Measurements from ENCODE around the gene FBXO15. TPM values are rescaled to one million over a fixed set of nuclear protein-coding genes. Genes with fewer than 3 reads are reported as not detected.

The FBXO15 gene
- polyA plus RNA-seq, 1 donor from 2014 or later: 6.1 TPM

- Histone ChIP-seq H3K9ac (ENCODE audit: low read length) (no peak overlapping the region), H3K4me2 (ENCODE audit: low read length) (no peak overlapping the region), H3K36me3 (ENCODE audit: insufficient read depth, low read length) (no peaks in the 10 kb centered on the region), H3K27ac (ENCODE audit: low read length) (no peak overlapping the region), H3K4me3 (ENCODE audit: low read length) (no peak overlapping the region), H3K9me3 (ENCODE audit: low read length) (no peaks in the 10 kb centered on the region), H2AFZ (ENCODE audit: low read depth, low read length) (no peak overlapping the region), H3K79me2 (replicated peaks; ENCODE audit: insufficient read depth, low read length) (no peaks in the 10 kb centered on the region), H3K9me2 (ENCODE audit: insufficient read depth, low read length) (no peaks in the 10 kb centered on the region), H4K20me1 (ENCODE audit: insufficient read depth) (no peaks in the 10 kb centered on the region), H3K27me3 (ENCODE audit: insufficient read depth, low read depth, low read length) (no peaks in the 10 kb centered on the region), H3F3A (ENCODE audit: insufficient read depth, low read length, poor library complexity, severe bottlenecking) (no peaks in the 10 kb centered on the region)
- TF ChIP-seq REST (IDR thresholded peaks at IDR 0.05; ENCODE audit: borderline replicate concordance) (no peak), EZH2 (IDR thresholded peaks at IDR 0.05; ENCODE audit: borderline replicate concordance, insufficient read depth, low read length, poor library complexity, severe bottlenecking) (no peak), TAF1 (IDR thresholded peaks at IDR 0.05; ENCODE audit: low read depth) (no peak), CTCF (IDR thresholded peaks at IDR 0.05; ENCODE audit: poor library complexity, severe bottlenecking) (no peak)
Measured at GRCh38 chr18:74139888-74140287, 7.7 kb downstream of the FBXO15 start.

GRCh38 chr18:74139411-74139810 is 8.2 kb downstream of the FBXO15 start:
- no peak overlapping the region for H3K4me2 ChIP-seq (ENCODE audit: low read length)
- no peak for TF ChIP-seq TAF1 (IDR thresholded peaks at IDR 0.05; ENCODE audit: low read depth)
- no peak for TF ChIP-seq EZH2 (IDR thresholded peaks at IDR 0.05; ENCODE audit: borderline replicate concordance, insufficient read depth, low read length, poor library complexity, severe bottlenecking)
- TF ChIP-seq SMC3 (conservative IDR thresholded peaks at IDR 0.05; ENCODE audit: poor library complexity): no peak
- no peak for TF ChIP-seq POLR2AphosphoS5 (IDR thresholded peaks at IDR 0.05)
- TF ChIP-seq RAD21 (conservative IDR thresholded peaks at IDR 0.05): no peak
- TF ChIP-seq CTCF (IDR thresholded peaks at IDR 0.05; ENCODE audit: poor library complexity, severe bottlenecking): no peak
- no peak for TF ChIP-seq MXI1 (conservative IDR thresholded peaks at IDR 0.05; ENCODE audit: poor library complexity, severe bottlenecking)

More at GRCh38 chr18:74139411-74139810, 8.2 kb downstream of the FBXO15 start:
- no peaks in the 10 kb centered on the region for H3K9me3 ChIP-seq (ENCODE audit: low read length)
- no peak overlapping the region for H3K4me3 ChIP-seq (ENCODE audit: low read length)
- no peaks in the 10 kb centered on the region for H3K9me2 ChIP-seq (ENCODE audit: insufficient read depth, low read length)
- H3K9ac ChIP-seq (ENCODE audit: low read length): no peak overlapping the region
- no peaks in the 10 kb centered on the region for H3K36me3 ChIP-seq (ENCODE audit: insufficient read depth, low read length)
- no peak overlapping the region for H2AFZ ChIP-seq (ENCODE audit: low read depth, low read length)
- no peaks in the 10 kb centered on the region for H4K20me1 ChIP-seq (ENCODE audit: insufficient read depth)
- no peaks in the 10 kb centered on the region for H3K27me3 ChIP-seq (ENCODE audit: insufficient read depth, low read depth, low read length)
- no peaks in the 10 kb centered on the region for H3F3A ChIP-seq (ENCODE audit: insufficient read depth, low read length, poor library complexity, severe bottlenecking)
- no peak overlapping the region for H3K27ac ChIP-seq (ENCODE audit: low read length)
- H3K79me2 ChIP-seq (replicated peaks; ENCODE audit: insufficient read depth, low read length): no peaks in the 10 kb centered on the region

Measured in neural cell (in vitro differentiated cells).